Small intestine (tissue), 7 donors: ENCODE measurements around the gene CHN2. TPM values are rescaled to one million over a fixed set of nuclear protein-coding genes. Genes with fewer than 3 reads are reported as not detected.

Experiments used
- DNase-seq, 2 donors: peaks; one replicate each; pipeline versions ENCODE4 v3.0.0 to v3.0.0-alpha.2; 2013
- FAIRE-seq: peaks from 2 replicates; lab custom pipeline; 2012; peaks lifted over from hg19 to GRCh38; lab: Jason Lieb, UNC
- H3K27ac ChIP-seq, 3 donors: one replicate each; pipeline ENCODE4 v1.5.1; 2013; ENCODE audit warnings: low read length in 2 of 3, mild to moderate bottlenecking in 2 of 3, control low read depth in 1 of 3, inconsistent platforms in 1 of 3, low read depth in 1 of 3, moderate library complexity in 1 of 3
- H3K27me3 ChIP-seq, 3 donors: one replicate each; pipeline ENCODE4 v1.6.1; 2013; ENCODE audit warnings: low read length in 3 of 3, inconsistent platforms in 1 of 3; ENCODE audit not compliant: control insufficient read depth in 3 of 3, insufficient read depth in 3 of 3
- H3K36me3 ChIP-seq, 3 donors: one replicate each; pipeline ENCODE4 v1.6.1; 2013; ENCODE audit warnings: low read length in 3 of 3, inconsistent platforms in 1 of 3, low read depth in 1 of 3, mild to moderate bottlenecking in 1 of 3, moderate library complexity in 1 of 3; ENCODE audit not compliant: control insufficient read depth in 3 of 3, insufficient read depth in 2 of 3
- H3K4me1 ChIP-seq, 3 donors: one replicate each; pipeline ENCODE4 v1.6.1; 2013; ENCODE audit warnings: low read length in 2 of 3, inconsistent platforms in 1 of 3, low read depth in 1 of 3, mild to moderate bottlenecking in 1 of 3, moderate library complexity in 1 of 3; ENCODE audit not compliant: control insufficient read depth in 3 of 3, insufficient read depth in 2 of 3
- H3K4me3 ChIP-seq, 3 donors: one replicate each; pipeline ENCODE4 v1.5.1; 2013; ENCODE audit warnings: low read length in 3 of 3, control low read depth in 1 of 3, inconsistent platforms in 1 of 3, low read depth in 1 of 3, mild to moderate bottlenecking in 1 of 3, moderate library complexity in 1 of 3
- H3K9me3 ChIP-seq, 2 donors: one replicate each; pipeline ENCODE4 v1.6.1; 2013; ENCODE audit warnings: low read depth in 1 of 2, low read length in 1 of 2; ENCODE audit not compliant: control insufficient read depth in 2 of 2, insufficient read depth in 1 of 2
- WGBS, 3 donors: extraction: QIAGEN DNeasy Blood & Tissue Kit; methylation state at CpG; one replicate each; pipeline ENCODE4 v1.1.7; 2013; 5-methylcytosine and 5-hydroxymethylcytosine counted together
- polyA plus RNA-seq, 4 donors: library from polyadenylated mRNA; stranded (reverse) in 3 of 4; unstranded in 1 of 4; fragments of 200-250 nt in 3 of 4; fragments of 120-200 nt in 1 of 4; gene quantifications; one replicate each; pipeline versions ENCODE4 v1.2.1 to v1.2.3, GENCODE V29; 2013
- donor health status: healthy with polysubstance abuse.
- donor health status: control.
- donor health status: control.
- donor health status: Bipolar disorder and iron deficiency.
- donor health status: healthy.

Gene CHN2
- polyA plus RNA-seq, 4 donors = 22.3 to 124 (median 45.2) TPM

GRCh38 chr7:29500719-29501118 lies 306.1 kb downstream of the CHN2 start:
- Histone ChIP-seq H3K9me3 (no peaks in the 10 kb centered on the region), H3K27ac (no peak overlapping the region), H3K27me3 (no peaks in the 10 kb centered on the region), H3K36me3 (peaks cover 0 to 10% (median 6%) of the 10 kb centered on the region in 3 donors), H3K4me3 (no peak overlapping the region), H3K4me1 (peaks cover 2 to 13% (median 8%) of the 10 kb centered on the region in 3 donors)
- FAIRE-seq (no peak), DNase-seq (no peak)
- 94 to 97% (median 96%) methylated on average over 3 of the region's 3 CpGs for WGBS, 3 donors

GRCh38 chr7:29502133-29502532 lies 307.6 kb downstream of the CHN2 start:
- Histone ChIP-seq H3K4me3 (no peak overlapping the region), H3K36me3 (peaks cover 0 to 12% (median 6%) of the 10 kb centered on the region in 3 donors), H3K9me3 (no peaks in the 10 kb centered on the region), H3K27me3 (no peaks in the 10 kb centered on the region), H3K4me1 (peaks cover 0 to 5% (median 0%) of the 10 kb centered on the region in 3 donors), H3K27ac (no peak overlapping the region)
- DNase-seq (no peak), FAIRE-seq (no peak)
- WGBS, 3 donors = 68 to 73% (median 73%) methylated on average over 2 of the region's 2 CpGs

- FAIRE-seq = no peak
Observed at GRCh38 chr7:29505931-29506330, 311.4 kb downstream of the CHN2 start.

GRCh38 chr7:29508608-29509007 lies 314.0 kb downstream of the CHN2 start:
- DNase-seq (no peak), FAIRE-seq (no peak)
- 77 to 83% (median 80%) methylated on average over 5 of the region's 5 CpGs for WGBS, 3 donors
- H3K4me1 ChIP-seq = no peaks in the 10 kb centered on the region
- peaks cover 0 to 8% of the 10 kb centered on the region in 2 donors for H3K9me3 ChIP-seq
- peaks cover 2 to 45% (median 23%) of the 10 kb centered on the region in 3 donors for H3K36me3 ChIP-seq
- no peaks in the 10 kb centered on the region for H3K27me3 ChIP-seq
- no peak overlapping the region for H3K4me3 ChIP-seq
- H3K27ac ChIP-seq = no peak overlapping the region

More at GRCh38 chr7:29505931-29506330, 311.4 kb downstream of the CHN2 start:
- Histone ChIP-seq H3K4me1 (peaks cover 0 to 3% (median 0%) of the 10 kb centered on the region in 3 donors), H3K9me3 (peaks cover 0 to 8% of the 10 kb centered on the region in 2 donors), H3K27me3 (no peaks in the 10 kb centered on the region), H3K4me3 (no peak overlapping the region), H3K36me3 (peaks cover 0 to 39% (median 22%) of the 10 kb centered on the region in 3 donors), H3K27ac (no peak overlapping the region)
- no peak for DNase-seq
- 87 to 95% (median 94%) methylated on average over 4 of the region's 4 CpGs for WGBS, 3 donors

- peak overlapping the region; percentile 12 to 42 (median 14) for H3K27ac ChIP-seq
- no peak overlapping the region for H3K4me3 ChIP-seq
- peak; percentile 48 to 78 for DNase-seq
- peaks cover 0 to 8% of the 10 kb centered on the region in 2 donors for H3K9me3 ChIP-seq
- 59 to 83% (median 70%) methylated on average over 4 of the region's 4 CpGs for WGBS, 3 donors
- no peaks in the 10 kb centered on the region for H3K4me1 ChIP-seq
- no peaks in the 10 kb centered on the region for H3K27me3 ChIP-seq
- peaks cover 2 to 48% (median 29%) of the 10 kb centered on the region in 3 donors for H3K36me3 ChIP-seq
- FAIRE-seq = no peak
Observed at GRCh38 chr7:29510028-29510427, 315.5 kb downstream of the CHN2 start.

GRCh38 chr7:29511337-29511736 lies 316.8 kb downstream of the CHN2 start:
- Histone ChIP-seq H3K27ac (no peak overlapping the region), H3K4me1 (no peaks in the 10 kb centered on the region), H3K9me3 (peaks cover 0 to 8% of the 10 kb centered on the region in 2 donors), H3K4me3 (no peak overlapping the region), H3K27me3 (no peaks in the 10 kb centered on the region), H3K36me3 (peaks cover 2 to 47% (median 25%) of the 10 kb centered on the region in 3 donors)
- FAIRE-seq (no peak), DNase-seq (no peak)
- WGBS, 3 donors = 17 to 42% (median 21%) methylated on average over 1 of the region's 1 CpG

- Histone ChIP-seq H3K36me3 (peaks cover 2 to 46% (median 25%) of the 10 kb centered on the region in 3 donors), H3K27ac (no peak overlapping the region), H3K4me3 (no peak overlapping the region), H3K27me3 (no peaks in the 10 kb centered on the region), H3K9me3 (peaks cover 0 to 8% of the 10 kb centered on the region in 2 donors), H3K4me1 (peaks cover 0 to 2% (median 0%) of the 10 kb centered on the region in 3 donors)
- FAIRE-seq (no peak), DNase-seq (no peak)
- 43 to 70% (median 57%) methylated on average over 7 to 8 of the region's 8 CpGs for WGBS, 3 donors
Observed at GRCh38 chr7:29511851-29512250, 317.3 kb downstream of the CHN2 start.

GRCh38 chr7:29516491-29516890 lies 321.9 kb downstream of the CHN2 start:
- peak in 1 of 2 donors; percentile 45 for DNase-seq
- no peak overlapping the region for H3K4me3 ChIP-seq
- H3K36me3 ChIP-seq = peaks cover 2 to 20% (median 13%) of the 10 kb centered on the region in 3 donors
- no peaks in the 10 kb centered on the region for H3K27me3 ChIP-seq
- peaks cover 0 to 2% (median 0%) of the 10 kb centered on the region in 3 donors for H3K4me1 ChIP-seq
- 54 to 74% (median 55%) methylated on average over 2 of the region's 2 CpGs for WGBS, 3 donors
- no peak overlapping the region for H3K27ac ChIP-seq
- H3K9me3 ChIP-seq = no peaks in the 10 kb centered on the region
- no peak for FAIRE-seq

- DNase-seq (no peak), FAIRE-seq (no peak)
- Histone ChIP-seq H3K4me1 (peaks cover 0 to 2% (median 0%) of the 10 kb centered on the region in 3 donors), H3K36me3 (peaks cover 0 to 11% (median 9%) of the 10 kb centered on the region in 3 donors), H3K27ac (no peak overlapping the region), H3K4me3 (no peak overlapping the region), H3K9me3 (no peaks in the 10 kb centered on the region), H3K27me3 (no peaks in the 10 kb centered on the region)
- WGBS, 3 donors = 74 to 83% (median 79%) methylated on average over 1 of the region's 1 CpG
Observed at GRCh38 chr7:29518616-29519015, 324.0 kb downstream of the CHN2 start.
